H1 (cell line): ENCODE data around the gene ATP7B. TPM values are rescaled to one million over a fixed set of nuclear protein-coding genes. Genes with fewer than 3 reads are reported as not detected.

Source experiments
- CTCF ChIA-PET: fragments of 300-600 bp; sonication (Branson Sonifier 250); formaldehyde crosslinking; loops from one replicate; lab custom pipeline; 2021; ENCODE audit not compliant: partially characterized antibody; lab: Charles Lee
- POLR2A ChIA-PET: fragments of 300-600 bp; sonication (Branson Sonifier 250); formaldehyde crosslinking; loops from one replicate; lab custom pipeline; 2021; ENCODE audit warnings: inconsistent platforms; ENCODE audit not compliant: partially characterized antibody; lab: Charles Lee
- DNase-seq, 2 experiments: peaks; one replicate each; pipeline versions ENCODE4 v3.0.0 to v3.0.0-alpha.2; 2010 to 2022; ENCODE audit warnings: low spot score in 2 of 2, low read depth in 1 of 2, mixed read lengths in 1 of 2
- FAIRE-seq: peaks from 2 replicates; lab custom pipeline; 2011; peaks lifted over from hg19 to GRCh38; lab: Jason Lieb, UNC
- H2AFZ ChIP-seq: 2 replicates; pipeline ENCODE4 v1.8.1; 2012; ENCODE audit warnings: low read length, inconsistent platforms
- H2AK5ac ChIP-seq: 2 replicates; pipeline ENCODE4 v1.6.1; 2013; ENCODE audit warnings: low read depth, low read length
- H2BK120ac ChIP-seq: replicated peaks from 2 replicates; pipeline ENCODE3; 2013; ENCODE audit warnings: low read depth, low read length, inconsistent platforms
- H2BK12ac ChIP-seq: 2 replicates; pipeline ENCODE4 v1.6.1; 2013; ENCODE audit warnings: low read depth, low read length
- H2BK15ac ChIP-seq: 2 replicates; pipeline ENCODE4 v1.6.1; 2013; ENCODE audit warnings: low read length
- H2BK20ac ChIP-seq: 2 replicates; pipeline ENCODE4 v1.6.1; 2013; ENCODE audit warnings: low read length
- H2BK5ac ChIP-seq: 2 replicates; pipeline ENCODE4 v1.6.1; 2013; ENCODE audit warnings: low read depth, low read length
- H3K14ac ChIP-seq: 2 replicates; pipeline ENCODE4 v1.6.1; 2013; ENCODE audit warnings: inconsistent platforms; ENCODE audit not compliant: insufficient read length
- H3K18ac ChIP-seq: 2 replicates; pipeline ENCODE4 v1.6.1; 2013; ENCODE audit warnings: low read length; ENCODE audit errors: extremely low read depth
- H3K23ac ChIP-seq: 2 replicates; pipeline ENCODE4 v1.6.1; 2013; ENCODE audit warnings: inconsistent platforms; ENCODE audit not compliant: insufficient read length
- H3K23me2 ChIP-seq: 2 replicates; pipeline ENCODE4 v1.6.1; 2013; ENCODE audit warnings: low read depth, low read length
- H3K27ac ChIP-seq: 2 replicates; pipeline ENCODE4 v1.6.1; 2011; ENCODE audit warnings: low read depth, low read length, inconsistent platforms
- H3K27me3 ChIP-seq, 4 experiments: replicated peaks in 1 of 4; 1 replicate in 1 of 4; 2 replicates in 3 of 4; pipeline versions ENCODE4 v1.6.1 to v1.8.1; 2011 to 2013; ENCODE audit warnings: low read length in 3 of 4, mild to moderate bottlenecking in 3 of 4, inconsistent platforms in 2 of 4, mixed read lengths in 2 of 4, moderate library complexity in 1 of 4; ENCODE audit not compliant: control insufficient read depth in 3 of 4, insufficient read depth in 3 of 4; ENCODE audit errors: extremely low read depth in 1 of 4
- H3K36me3 ChIP-seq, 4 experiments: 2 replicates each; pipeline versions ENCODE4 v1.6.1 to v1.8.1; 2011 to 2013; ENCODE audit warnings: mild to moderate bottlenecking in 4 of 4, low read length in 3 of 4, moderate library complexity in 2 of 4, control low read depth in 1 of 4, inconsistent platforms in 1 of 4; ENCODE audit not compliant: insufficient read depth in 4 of 4, control insufficient read depth in 2 of 4
- H3K4ac ChIP-seq: replicated peaks from 2 replicates; pipeline ENCODE3; 2013; ENCODE audit warnings: low read length, low read depth, mixed read lengths, inconsistent platforms; ENCODE audit not compliant: insufficient read length
- H3K4me1 ChIP-seq, 4 experiments: replicated peaks in 1 of 4; 1 replicate in 1 of 4; 2 replicates in 3 of 4; pipeline versions ENCODE4 v1.6.1 to v1.8.1; 2011 to 2013; ENCODE audit warnings: low read length in 3 of 4, inconsistent platforms in 2 of 4, mixed read lengths in 1 of 4; ENCODE audit not compliant: insufficient read depth in 4 of 4, control insufficient read depth in 3 of 4
- H3K4me2 ChIP-seq, 2 experiments: 2 replicates each; pipeline versions ENCODE4 v1.6.1 to v1.8.1; 2011 to 2013; ENCODE audit warnings: low read depth in 2 of 2, low read length in 2 of 2, control low read depth in 1 of 2, inconsistent platforms in 1 of 2, mild to moderate bottlenecking in 1 of 2; ENCODE audit not compliant: insufficient read depth in 1 of 2
- H3K4me3 ChIP-seq, 4 experiments: fragments of 200-600, 300-600 bp in 1 of 4; sonication (generic), shearing (Covaris generic), sonication (Bioruptor Twin) in 1 of 4; 2 replicates each; pipeline versions ENCODE4 v1.5.1 to v1.8.1; 2011 to 2016; ENCODE audit warnings: low read length in 4 of 4, low read depth in 3 of 4, control low read depth in 2 of 4, inconsistent platforms in 2 of 4, mild to moderate bottlenecking in 2 of 4, mixed read lengths in 1 of 4, moderate library complexity in 1 of 4; ENCODE audit not compliant: insufficient read depth in 2 of 4; ENCODE audit errors: extremely low read depth in 1 of 4
- H3K56ac ChIP-seq: replicated peaks from 2 replicates; pipeline ENCODE3; 2013; ENCODE audit warnings: low read depth, mild to moderate bottlenecking, mixed read lengths, low read length, inconsistent platforms; ENCODE audit not compliant: insufficient read length
- H3K79me1 ChIP-seq: 2 replicates; pipeline ENCODE4 v1.6.1; 2013; ENCODE audit warnings: low read depth, low read length, control low read depth
- H3K79me2 ChIP-seq, 2 experiments: 2 replicates each; pipeline versions ENCODE4 v1.6.1 to v1.8.1; 2012 to 2013; ENCODE audit warnings: low read length in 2 of 2, mild to moderate bottlenecking in 2 of 2, inconsistent platforms in 1 of 2; ENCODE audit not compliant: insufficient read depth in 2 of 2, control insufficient read depth in 1 of 2
- H3K9ac ChIP-seq, 4 experiments: replicated peaks in 1 of 4; 1 replicate in 1 of 4; 2 replicates in 3 of 4; pipeline versions ENCODE4 v1.6.1 to v1.8.1; 2011 to 2013; ENCODE audit warnings: low read depth in 3 of 4, low read length in 3 of 4, control low read depth in 2 of 4, mild to moderate bottlenecking in 2 of 4, moderate library complexity in 2 of 4, inconsistent platforms in 1 of 4; ENCODE audit errors: extremely low read depth in 1 of 4
- H3K9me3 ChIP-seq, 2 experiments: 2 replicates each; pipeline versions ENCODE4 v1.6.1 to v1.8.1; 2012 to 2013; ENCODE audit warnings: mild to moderate bottlenecking in 2 of 2, moderate library complexity in 2 of 2, control low read depth in 1 of 2, inconsistent platforms in 1 of 2, low read depth in 1 of 2, low read length in 1 of 2, mixed read lengths in 1 of 2; ENCODE audit not compliant: insufficient read depth in 2 of 2
- H4K20me1 ChIP-seq, 2 experiments: replicated peaks in 1 of 2; 2 replicates each; pipeline versions ENCODE3 to v1.8.1; 2011 to 2013; ENCODE audit warnings: inconsistent platforms in 2 of 2, low read length in 2 of 2, mild to moderate bottlenecking in 1 of 2; ENCODE audit not compliant: insufficient read depth in 2 of 2, control insufficient read depth in 1 of 2
- H4K5ac ChIP-seq: 2 replicates; pipeline ENCODE4 v1.6.1; 2013; ENCODE audit warnings: low read length, low read depth, mixed read lengths, inconsistent platforms; ENCODE audit not compliant: insufficient read length
- H4K8ac ChIP-seq: 2 replicates; pipeline ENCODE4 v1.8.0; 2013; ENCODE audit warnings: mild to moderate bottlenecking, moderate library complexity, low read length, inconsistent platforms; ENCODE audit not compliant: insufficient read depth; ENCODE audit errors: extremely low read depth
- H4K91ac ChIP-seq: replicated peaks from 2 replicates; pipeline ENCODE3; 2013; ENCODE audit warnings: low read length, mixed read lengths, inconsistent platforms; ENCODE audit not compliant: insufficient read length
- ASH2L ChIP-seq: fragments of 200-600, 300-600 bp; sonication (generic); IDR thresholded peaks from one replicate; pipeline ENCODE4 v1.7.1; 2017; ENCODE audit warnings: low read length
- CEBPB ChIP-seq: IDR thresholded peaks from 2 replicates; pipeline ENCODE4 v1.6.1; 2012; ENCODE audit warnings: low read depth, low read length
- CHD1 ChIP-seq: IDR thresholded peaks from 2 replicates; pipeline ENCODE4 v1.6.1; 2012; ENCODE audit warnings: low read depth, low read length, improper control_type of control experiment
- EGR1 ChIP-seq: IDR thresholded peaks from 2 replicates; pipeline ENCODE4 v1.6.1; 2011; ENCODE audit warnings: low read depth, low read length, borderline replicate concordance
- GTF2F1 ChIP-seq: IDR thresholded peaks from 2 replicates; pipeline ENCODE4 v1.6.1; 2012; ENCODE audit warnings: low read depth, low read length, improper control_type of control experiment, borderline replicate concordance
- JUND ChIP-seq: IDR thresholded peaks from 2 replicates; pipeline ENCODE4 v1.6.1; 2011; ENCODE audit warnings: mild to moderate bottlenecking, improper control_type of control experiment, low read length
- KDM1A ChIP-seq: fragments of 200-600, 300-600 bp; sonication (generic); IDR thresholded peaks from 2 replicates; pipeline ENCODE4 v1.7.1; 2016; ENCODE audit warnings: mild to moderate bottlenecking, low read length, borderline replicate concordance
- KDM4A ChIP-seq: IDR thresholded peaks from one replicate; pipeline ENCODE4 v1.7.1; 2012; ENCODE audit warnings: low read depth, mild to moderate bottlenecking, moderate library complexity, low read length, inconsistent platforms; ENCODE audit not compliant: severe bottlenecking
- NRF1 ChIP-seq: IDR thresholded peaks from 2 replicates; pipeline ENCODE4 v1.6.1; 2011; ENCODE audit warnings: mild to moderate bottlenecking, low read depth, low read length, improper control_type of control experiment
- POU5F1 ChIP-seq: IDR thresholded peaks from 2 replicates; pipeline ENCODE4 v1.6.1; 2011; ENCODE audit warnings: low read depth, mild to moderate bottlenecking, low read length, moderate library complexity
- RAD21 ChIP-seq, 2 experiments: IDR thresholded peaks in 1 of 2; conservative IDR thresholded peaks in 1 of 2; 2 replicates each; pipeline ENCODE4 v1.6.1; 2011; ENCODE audit warnings: low read depth in 2 of 2, low read length in 2 of 2, improper control_type of control experiment in 1 of 2, inconsistent platforms in 1 of 2, mild to moderate bottlenecking in 1 of 2, moderate library complexity in 1 of 2
- RFX5 ChIP-seq: IDR thresholded peaks from 2 replicates; pipeline ENCODE4 v1.6.1; 2011; ENCODE audit warnings: low read depth, low read length, improper control_type of control experiment, borderline replicate concordance
- SIN3A ChIP-seq, 2 experiments: IDR thresholded peaks in 1 of 2; conservative IDR thresholded peaks in 1 of 2; 2 replicates each; pipeline ENCODE4 v1.6.1; 2011 to 2012; ENCODE audit warnings: low read length in 2 of 2, improper control_type of control experiment in 1 of 2, low read depth in 1 of 2, mild to moderate bottlenecking in 1 of 2
- TCF12 ChIP-seq: IDR thresholded peaks from 2 replicates; pipeline ENCODE4 v1.6.1; 2011; ENCODE audit warnings: low read depth, mild to moderate bottlenecking, low read length
- ZNF274 ChIP-seq: IDR thresholded peaks from 2 replicates; pipeline ENCODE4 v1.7.0; 2012; ENCODE audit warnings: low read length, borderline replicate concordance; ENCODE audit errors: extremely low read depth
- WGBS, 2 experiments: shearing (Covaris generic) in 1 of 2; methylation state at CpG; one replicate each; pipeline versions ENCODE4 v1.1.6 to v1.1.7; 2013 to 2015; ENCODE audit warnings: low lambda C conversion rate in 2 of 2, mixed read lengths in 2 of 2, inconsistent platforms in 1 of 2, low coverage in 1 of 2, missing lambda C conversion rate in 1 of 2; ENCODE audit not compliant: insufficient replicate concordance in 2 of 2, insufficient coverage in 1 of 2, insufficient read length in 1 of 2; ENCODE audit errors: extremely low coverage in 1 of 2, missing lambda C conversion rate in 1 of 2; 5-methylcytosine and 5-hydroxymethylcytosine counted together
- polyA plus RNA-seq, 7 experiments: library from polyadenylated mRNA; depleted of rRNA in 3 of 7; stranded (reverse) in 5 of 7; unstranded in 2 of 7; fragments of >200 nt in 5 of 7; fragments of 200-250 nt in 2 of 7; gene quantifications; 1 replicate in 5 of 7; 2 replicates in 1 of 7; 4 replicates in 1 of 7; pipeline versions ENCODE4 v1.2.1 to v1.2.3, GENCODE V29; 2011 to 2013; ENCODE audit warnings: missing spikeins in 2 of 7, mixed read lengths in 2 of 7
- total RNA-seq: library from RNA; stranded (reverse); fragmentation: NEBNext Ultra II Directional; extraction: Animal tissue kit (Norgen Biotek cat#: 25700); gene quantifications from 2 replicates; pipeline ENCODE4 v1.2.1, GENCODE V29; 2021

ATP7B gene
- total and polyA plus RNA-seq, 2 of the 8 experiments (the other 6 are each of a cell fraction or from before 2014, with no cell fraction given): 4.1 to 9.2 TPM

DNA sequence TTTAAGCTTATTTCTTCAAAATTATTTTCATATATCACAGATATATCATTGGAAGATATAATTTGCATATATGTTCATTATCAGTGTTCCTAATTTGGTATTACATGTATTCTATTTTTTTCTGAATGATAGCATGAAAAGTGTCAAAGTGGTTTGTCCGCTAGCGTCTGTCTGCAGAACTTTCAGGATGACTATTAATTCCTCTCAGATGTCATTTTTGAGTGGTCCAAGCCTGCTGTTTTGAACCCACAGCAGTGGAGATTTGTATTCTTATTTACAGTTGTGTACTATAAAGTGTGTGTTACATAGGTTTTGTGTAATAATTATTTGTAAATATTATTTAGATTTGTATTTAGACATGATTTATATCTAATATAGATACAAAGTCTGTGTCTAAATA, 21.8 kb upstream of the ATP7B start:
- Histone ChIP-seq H3K79me2 (no peaks in the 10 kb centered on the region), H2BK15ac (no peak overlapping the region), H3K23me2 (no peaks in the 10 kb centered on the region), H4K8ac (no peak overlapping the region), H2BK12ac (no peak overlapping the region), H2BK5ac (no peak overlapping the region), H3K4me3 (no peak overlapping the region), H4K20me1 (no peaks in the 10 kb centered on the region), H3K9me3 (peaks cover 7 to 10% of the 10 kb centered on the region in 2 experiments; a peak in 2 of 4 replicates), H3K4ac (no peak overlapping the region), H3K9ac (no peak overlapping the region), H3K14ac (no peak overlapping the region), H2AFZ (no peak overlapping the region), H2BK120ac (no peak overlapping the region), H3K27me3 (no peaks in the 10 kb centered on the region), H3K36me3 (peaks cover 0 to 20% (median 11%) of the 10 kb centered on the region in 4 experiments; a peak in 5 of 8 replicates), H2AK5ac (no peak overlapping the region), H3K4me2 (no peak overlapping the region), H4K5ac (no peak overlapping the region), H3K79me1 (no peaks in the 10 kb centered on the region), H3K56ac (no peak overlapping the region), H4K91ac (no peak overlapping the region), H3K4me1 (no peaks in the 10 kb centered on the region), H3K27ac (no peak overlapping the region), H3K23ac (no peak overlapping the region), H2BK20ac (no peak overlapping the region), H3K18ac (no peak overlapping the region)
- ChIA-PET POLR2A (interaction anchor here (1.2 to 1.6 kb wide), 3 partner anchors 9 to 13 kb away, joined by 3 to 5 read pairs (median 4); no protein-coding TSS in a partner anchor), CTCF (interaction anchor here (0.9 to 1.8 kb wide), 4 partner anchors 43 to 137 kb away, joined by 3 to 5 read pairs (median 4); no protein-coding TSS in a partner anchor)
- FAIRE-seq (no peak), DNase-seq (no peak)
- 98% methylated on average over 2 of the region's 2 CpGs; no CpG with 5 or more reads in 1 of the 2 experiments for WGBS, 2 experiments
- TF ChIP-seq TCF12 (no peak), POU5F1 (no peak), GTF2F1 (no peak), ZNF274 (no peak), KDM4A (no peak), JUND (no peak), CEBPB (no peak), EGR1 (no peak), KDM1A (no peak), SIN3A (conservative IDR thresholded peaks at IDR 0.05 in 1 of 2, IDR thresholded peaks at IDR 0.05 in 1 of 2; ENCODE audit: low read depth in 1 of 2, low read length in 2 of 2) (no peak), NRF1 (no peak), ASH2L (no peak), RAD21 (IDR thresholded peaks at IDR 0.05 in 1 of 2, conservative IDR thresholded peaks at IDR 0.05 in 1 of 2; ENCODE audit: low read depth in 2 of 2, low read length in 2 of 2) (no peak), CHD1 (no peak), RFX5 (no peak)
